Measurements from ENCODE around the gene DDX50. TPM values are rescaled to one million over a fixed set of nuclear protein-coding genes. Genes with fewer than 3 reads are reported as not detected.

The DDX50 gene
- total RNA-seq, 1 experiment from 2014 or later = 50.7 TPM

DNA sequence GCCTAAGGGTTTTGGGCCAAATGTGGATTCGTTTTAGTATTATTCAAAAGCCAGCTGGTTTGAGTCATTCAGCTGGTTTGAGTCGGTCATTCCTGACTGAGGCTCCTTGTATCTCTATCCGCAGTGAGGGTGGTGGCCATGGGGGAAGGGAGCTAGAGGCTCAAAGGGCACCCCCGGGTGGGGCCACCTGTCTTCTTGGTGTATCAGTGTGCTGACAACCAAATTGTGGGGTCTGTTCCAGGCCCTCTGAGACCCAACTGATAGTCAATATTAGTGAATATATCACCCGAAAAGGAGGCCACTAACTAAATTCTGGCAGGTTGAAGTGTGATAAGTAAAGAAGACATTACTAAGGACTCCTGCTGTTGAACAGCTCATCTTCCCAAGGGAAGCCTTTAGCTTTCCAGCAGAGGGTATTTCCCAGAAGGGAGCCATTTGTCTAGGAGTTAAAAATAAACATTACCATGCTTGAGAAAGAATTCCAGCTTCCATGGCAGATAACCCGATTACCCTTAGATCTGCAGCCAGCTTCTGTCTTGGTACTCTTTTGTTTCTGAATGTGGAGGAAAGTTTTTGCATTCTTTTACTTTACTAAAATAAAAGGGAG lies 29.9 kb upstream of the DDX50 start:
- peak overlapping the region; percentile 36 to 58 for H3K4me3 Mint-ChIP-seq
- no peak overlapping the region for H3K14ac ChIP-seq (ENCODE audit: insufficient read depth, low read length)
- H3K79me2 ChIP-seq (ENCODE audit: insufficient read depth, low read length) = no peaks in the 10 kb centered on the region
- H3K27me3 ChIP-seq (ENCODE audit: insufficient read depth, low read length) = no peaks in the 10 kb centered on the region
- no peak overlapping the region for H3K27ac ChIP-seq (ENCODE audit: insufficient read length, low read depth, low read length)
- no peak overlapping the region for H3K4me2 ChIP-seq (ENCODE audit: insufficient read depth, insufficient read length, low read length)
- TF ChIP-seq, protein P1, sequence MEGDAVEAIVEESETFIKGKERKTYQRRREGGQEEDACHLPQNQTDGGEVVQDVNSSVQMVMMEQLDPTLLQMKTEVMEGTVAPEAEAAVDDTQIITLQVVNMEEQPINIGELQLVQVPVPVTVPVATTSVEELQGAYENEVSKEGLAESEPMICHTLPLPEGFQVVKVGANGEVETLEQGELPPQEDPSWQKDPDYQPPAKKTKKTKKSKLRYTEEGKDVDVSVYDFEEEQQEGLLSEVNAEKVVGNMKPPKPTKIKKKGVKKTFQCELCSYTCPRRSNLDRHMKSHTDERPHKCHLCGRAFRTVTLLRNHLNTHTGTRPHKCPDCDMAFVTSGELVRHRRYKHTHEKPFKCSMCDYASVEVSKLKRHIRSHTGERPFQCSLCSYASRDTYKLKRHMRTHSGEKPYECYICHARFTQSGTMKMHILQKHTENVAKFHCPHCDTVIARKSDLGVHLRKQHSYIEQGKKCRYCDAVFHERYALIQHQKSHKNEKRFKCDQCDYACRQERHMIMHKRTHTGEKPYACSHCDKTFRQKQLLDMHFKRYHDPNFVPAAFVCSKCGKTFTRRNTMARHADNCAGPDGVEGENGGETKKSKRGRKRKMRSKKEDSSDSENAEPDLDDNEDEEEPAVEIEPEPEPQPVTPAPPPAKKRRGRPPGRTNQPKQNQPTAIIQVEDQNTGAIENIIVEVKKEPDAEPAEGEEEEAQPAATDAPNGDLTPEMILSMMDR (conservative IDR thresholded peaks at IDR 0.05) = no peak
- no peak overlapping the region for H2AFZ ChIP-seq (ENCODE audit: low read length)
- H3K27ac Mint-ChIP-seq = peak overlapping the region; percentile 74 to 91 (median 89)
- H3K56ac ChIP-seq (ENCODE audit: insufficient read length, low read depth, low read length) = no peak overlapping the region
- no peak overlapping the region for H4K5ac ChIP-seq (ENCODE audit: insufficient read length, low read depth, low read length)
- H3K18ac ChIP-seq (ENCODE audit: insufficient read length, low read depth, low read length) = no peak overlapping the region
- H4K91ac ChIP-seq (ENCODE audit: insufficient read length, low read depth, low read length) = no peak overlapping the region
- no peaks in the 10 kb centered on the region for H3K23me2 ChIP-seq (ENCODE audit: insufficient read length, low read depth, low read length, poor library complexity, severe bottlenecking)
- peaks cover 18 to 24% (median 18%) of the 10 kb centered on the region in 3 experiments for H3K36me3 Mint-ChIP-seq (ENCODE audit: insufficient read depth in 1 of 3, low read depth in 3 of 3)
- H2BK5ac ChIP-seq (ENCODE audit: insufficient read length, low read length) = no peak overlapping the region
- no peak overlapping the region for H3T11ph ChIP-seq (ENCODE audit: low read length)
- no peak overlapping the region for H2BK20ac ChIP-seq (ENCODE audit: low read depth, low read length, poor library complexity, severe bottlenecking)
- peaks cover 11% of the 10 kb centered on the region for H3K9me3 ChIP-seq (ENCODE audit: control insufficient read depth, low read depth, low read length)
- H2AK5ac ChIP-seq (ENCODE audit: insufficient read length, low read length) = no peak overlapping the region
- H4K20me1 ChIP-seq (ENCODE audit: control insufficient read depth, insufficient read depth, insufficient read length) = no peaks in the 10 kb centered on the region
- H3K4me1 ChIP-seq (ENCODE audit: insufficient read depth, low read length) = no peaks in the 10 kb centered on the region; the same call in 1 of the 2 replicates
- H3K9ac ChIP-seq (ENCODE audit: extremely low read depth, insufficient read length, low read length) = no peak overlapping the region
- no peak overlapping the region for H3K23ac ChIP-seq (ENCODE audit: insufficient read length, low read depth, low read length)
- no peaks in the 10 kb centered on the region for H3K79me1 ChIP-seq (ENCODE audit: insufficient read depth, low read depth, low read length, poor library complexity, severe bottlenecking)
- H3K4ac ChIP-seq (ENCODE audit: low read depth, low read length) = no peak overlapping the region
- H3K9me3 Mint-ChIP-seq = peaks cover 22 to 26% of the 10 kb centered on the region in 2 experiments
- no peak overlapping the region for H2BK120ac ChIP-seq (ENCODE audit: low read depth, low read length, poor library complexity, severe bottlenecking)
- no peak for DNase-seq
- H2BK12ac ChIP-seq (ENCODE audit: insufficient read length, low read depth, low read length) = no peak overlapping the region
- no CpG with 5 or more reads among the region's 6 CpGs for WGBS (ENCODE audit: extremely low coverage, insufficient read length, low lambda C conversion rate)
- H3K4me1 Mint-ChIP-seq = peaks cover 31 to 46% of the 10 kb centered on the region in 2 experiments
- H2BK15ac ChIP-seq (ENCODE audit: low read depth, low read length) = no peak overlapping the region
- no peak overlapping the region for H4K8ac ChIP-seq (replicated peaks; ENCODE audit: insufficient read length, low read depth, low read length)
- H3K27me3 Mint-ChIP-seq (ENCODE audit: low read depth) = peaks cover 1% of the 10 kb centered on the region; the same call in 1 of the 2 replicates

Data from H9 (cell line).